Upper lobe of right lung (tissue), 1 donor: ENCODE measurements around the gene VPS29. TPM values are rescaled to one million over a fixed set of nuclear protein-coding genes. Genes with fewer than 3 reads are reported as not detected.
A peak's percentile ranks its signal among the peaks of the same experiment; 100 is the strongest.
"Not testable (repeated sequence)": the region's sequence is repeated elsewhere in the genome, so short reads cannot be mapped to it uniquely, and the experiment has no call there.

Experiments used
- ATAC-seq: fragments of 200-7000 bp; cut with Tn5 transposase; one replicate; pipeline ENCODE4 v1.9.1; 2020; ENCODE audit warnings: mild to moderate bottlenecking, moderate library complexity
- DNase-seq: peaks from one replicate; pipeline ENCODE4 v3.0.0-alpha.2; 2020
- H3K27ac ChIP-seq: fragments of 200-600 bp; one replicate; pipeline ENCODE4 v1.8.0; 2022
- H3K27me3 ChIP-seq: fragments of 200-600 bp; one replicate; pipeline ENCODE4 v1.8.0; 2022; ENCODE audit warnings: mild to moderate bottlenecking
- H3K36me3 ChIP-seq: fragments of 200-600 bp; one replicate; pipeline ENCODE4 v1.8.0; 2022
- H3K4me1 ChIP-seq: fragments of 200-600 bp; one replicate; pipeline ENCODE4 v1.8.0; 2022
- H3K4me3 ChIP-seq: fragments of 200-600 bp; one replicate; pipeline ENCODE4 v1.8.0; 2022; ENCODE audit warnings: mild to moderate bottlenecking
- H3K9me3 ChIP-seq: fragments of 200-600 bp; one replicate; pipeline ENCODE4 v1.8.0; 2022
- intact Hi-C: fragments of 100-400 bp; cut with DNase I; formaldehyde crosslinking; loops from one replicate; pipeline ENCODE4 v1.11.0; 2022
- total RNA-seq: library from RNA; stranded (reverse); fragmentation: NEBNext Ultra II Directional; extraction: Animal tissue kit (Norgen Biotek cat#: 25700); gene quantifications from one replicate; pipeline ENCODE4 v1.2.1, GENCODE V29; 2021
- TF ChIP-seq, protein P1 (sequence below): fragments of 200-600 bp; IDR thresholded peaks from one replicate; pipeline ENCODE4 v1.8.0; 2022; ENCODE audit warnings: antibody characterized with exemption
- donor health status: DM: no; HTN: yes; CAD: no; lungs with severe emphysema.

The VPS29 gene
- total RNA-seq, 1 donor from 2014 or later = 99.0 TPM

DNA sequence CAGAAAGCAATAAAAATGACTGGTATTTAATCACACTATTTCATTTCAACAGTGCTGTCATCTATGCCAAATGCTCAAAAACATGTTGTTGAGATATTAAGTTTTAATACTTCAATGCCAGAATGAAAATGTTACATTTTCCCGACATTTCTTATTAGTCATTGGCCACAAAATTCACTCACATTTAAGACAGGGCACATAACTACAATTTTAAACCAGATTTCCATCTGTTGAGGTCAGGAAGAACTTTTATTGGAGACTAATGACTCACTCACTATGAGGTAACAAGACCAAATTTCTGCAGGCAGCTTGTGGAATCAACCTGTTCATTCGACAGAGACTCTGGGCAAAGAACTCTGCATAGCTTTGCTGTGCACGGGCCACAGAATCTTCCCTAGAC lies 44.4 kb upstream of the VPS29 start:
- no peak overlapping the region for H3K27ac ChIP-seq

DNA sequence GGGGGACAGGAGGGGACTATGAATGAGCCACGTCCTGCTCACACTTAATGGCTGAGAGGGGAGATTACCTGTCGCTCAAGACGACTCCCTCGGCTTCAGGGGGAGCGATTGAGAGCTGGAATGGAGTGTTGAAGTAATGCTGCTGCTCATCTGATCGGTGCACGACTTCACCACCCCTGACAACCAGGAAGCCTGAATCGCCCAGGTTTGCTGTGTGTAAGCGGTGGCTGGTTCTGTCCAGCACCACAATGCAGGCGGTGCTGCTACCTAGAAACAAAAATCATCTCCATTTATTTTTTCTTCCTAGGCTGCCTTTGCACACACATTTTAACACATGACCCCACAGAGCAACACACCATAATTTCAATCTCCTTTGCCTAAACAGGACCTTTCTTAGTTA lies 43.9 kb upstream of the VPS29 start:
- H3K27ac ChIP-seq = no peak overlapping the region
- intact Hi-C loops = no loop called here

More for the DNA sequence above, 44.4 kb upstream of the VPS29 start:
- TF ChIP-seq, protein P1, sequence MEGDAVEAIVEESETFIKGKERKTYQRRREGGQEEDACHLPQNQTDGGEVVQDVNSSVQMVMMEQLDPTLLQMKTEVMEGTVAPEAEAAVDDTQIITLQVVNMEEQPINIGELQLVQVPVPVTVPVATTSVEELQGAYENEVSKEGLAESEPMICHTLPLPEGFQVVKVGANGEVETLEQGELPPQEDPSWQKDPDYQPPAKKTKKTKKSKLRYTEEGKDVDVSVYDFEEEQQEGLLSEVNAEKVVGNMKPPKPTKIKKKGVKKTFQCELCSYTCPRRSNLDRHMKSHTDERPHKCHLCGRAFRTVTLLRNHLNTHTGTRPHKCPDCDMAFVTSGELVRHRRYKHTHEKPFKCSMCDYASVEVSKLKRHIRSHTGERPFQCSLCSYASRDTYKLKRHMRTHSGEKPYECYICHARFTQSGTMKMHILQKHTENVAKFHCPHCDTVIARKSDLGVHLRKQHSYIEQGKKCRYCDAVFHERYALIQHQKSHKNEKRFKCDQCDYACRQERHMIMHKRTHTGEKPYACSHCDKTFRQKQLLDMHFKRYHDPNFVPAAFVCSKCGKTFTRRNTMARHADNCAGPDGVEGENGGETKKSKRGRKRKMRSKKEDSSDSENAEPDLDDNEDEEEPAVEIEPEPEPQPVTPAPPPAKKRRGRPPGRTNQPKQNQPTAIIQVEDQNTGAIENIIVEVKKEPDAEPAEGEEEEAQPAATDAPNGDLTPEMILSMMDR = no peak
- Histone ChIP-seq H3K36me3 (peaks cover 13% of the 10 kb centered on the region), H3K9me3 (no peaks in the 10 kb centered on the region), H3K4me3 (no peak overlapping the region), H3K4me1 (peaks cover 43% of the 10 kb centered on the region), H3K27me3 (no peaks in the 10 kb centered on the region)
- DNase-seq (no peak), ATAC-seq (no peak)
- intact Hi-C loops = no loop called here

DNA sequence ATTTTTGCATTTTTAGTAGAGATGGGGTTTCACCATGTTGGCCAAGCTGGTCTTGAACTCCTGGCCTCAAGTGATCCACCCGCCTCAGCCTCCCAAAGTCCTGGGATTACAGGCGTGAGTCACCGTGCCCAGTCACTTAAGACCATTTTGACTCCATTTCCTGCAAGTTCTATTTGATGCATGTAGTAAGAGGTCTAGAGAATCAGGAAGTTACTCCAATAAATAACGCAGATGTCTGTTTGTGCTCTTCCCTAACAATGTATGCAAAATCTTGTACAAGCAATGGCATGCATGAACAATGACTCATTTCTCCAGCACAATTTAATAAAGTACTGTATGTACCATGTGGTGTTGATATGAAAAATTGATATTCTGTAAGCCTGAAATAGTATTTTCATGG lies 43.3 kb upstream of the VPS29 start:
- ATAC-seq = peak; percentile 21
- H3K4me1 ChIP-seq = peaks cover 43% of the 10 kb centered on the region

More for the DNA sequence above, 43.9 kb upstream of the VPS29 start:
- no peak for ATAC-seq
- Histone ChIP-seq H3K36me3 (peaks cover 8% of the 10 kb centered on the region), H3K27me3 (no peaks in the 10 kb centered on the region), H3K4me1 (peaks cover 43% of the 10 kb centered on the region), H3K9me3 (no peaks in the 10 kb centered on the region), H3K4me3 (no peak overlapping the region)
- DNase-seq = no peak
- TF ChIP-seq, protein P1 = no peak

DNA sequence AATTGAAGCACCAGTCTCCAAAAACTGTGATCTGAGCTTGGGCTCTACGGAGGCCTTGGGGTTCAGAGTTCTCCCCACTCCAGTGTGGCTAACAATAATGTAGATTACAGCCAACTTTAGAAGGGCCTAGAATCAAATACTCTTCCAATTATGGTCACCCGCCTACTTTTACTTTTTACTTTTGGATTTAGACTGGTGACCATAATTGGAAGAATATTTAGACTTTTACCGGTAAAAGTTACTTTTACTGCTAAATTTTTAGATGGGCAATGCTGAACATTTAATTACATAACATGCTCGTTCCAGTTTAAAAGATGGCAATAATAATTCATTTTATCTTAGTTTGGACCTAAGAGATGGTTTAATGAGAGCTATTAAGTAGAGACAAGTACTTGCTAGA lies 42.1 kb upstream of the VPS29 start:
- intact Hi-C loops = no loop called here
- H3K4me1 ChIP-seq = peaks cover 43% of the 10 kb centered on the region
- no peak for ATAC-seq

More for the DNA sequence above, 43.3 kb upstream of the VPS29 start:
- DNase-seq, H3K27ac ChIP-seq, H3K27me3 ChIP-seq, H3K4me3 ChIP-seq, H3K36me3 ChIP-seq, H3K9me3 ChIP-seq, intact Hi-C loops: not testable (repeated sequence)

DNA sequence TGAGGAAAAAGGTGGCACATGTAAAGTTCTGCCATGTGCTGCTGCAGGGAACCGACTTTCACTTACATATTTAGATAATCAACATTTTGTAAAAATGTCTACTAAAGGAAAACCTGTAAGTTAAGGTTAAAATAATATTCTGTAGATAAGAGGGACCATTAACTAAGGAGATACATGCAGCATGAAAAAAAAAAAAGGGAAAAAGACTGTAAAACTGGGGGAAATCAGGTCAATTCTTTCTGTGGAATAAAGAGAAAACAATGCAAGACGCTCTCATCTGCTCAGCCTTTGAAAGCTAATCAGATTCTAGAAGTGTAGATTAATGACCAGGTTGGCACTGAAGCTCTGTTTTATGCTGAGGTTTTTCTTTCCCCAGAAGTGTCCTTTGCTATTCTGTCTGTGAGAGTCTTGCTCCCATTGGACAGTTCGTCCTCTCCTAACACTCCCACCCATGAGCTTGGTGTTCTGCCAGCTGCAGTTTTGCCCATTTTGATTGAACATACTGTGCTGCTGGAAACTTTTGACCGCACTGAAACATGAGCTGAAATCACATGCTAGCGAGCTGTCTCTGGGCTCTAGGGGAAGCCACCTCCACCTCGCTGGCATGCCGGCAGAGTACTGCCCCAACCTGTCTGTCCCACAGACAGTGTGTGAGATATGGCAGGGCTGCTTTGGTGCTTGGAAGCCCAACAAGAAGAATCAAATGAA lies 41.5 kb upstream of the VPS29 start:
- Histone ChIP-seq H3K36me3 (peaks cover 15% of the 10 kb centered on the region), H3K4me3 (no peak overlapping the region), H3K4me1 (peaks cover 43% of the 10 kb centered on the region), H3K27me3 (no peaks in the 10 kb centered on the region), H3K9me3 (no peaks in the 10 kb centered on the region), H3K27ac (peak overlapping the region; percentile 73)
- DNase-seq (peak; percentile 83), ATAC-seq (peak; percentile 94)
- TF ChIP-seq, protein P1 = no peak
- intact Hi-C loops = no loop called here

More for the DNA sequence above, 42.1 kb upstream of the VPS29 start:
- Histone ChIP-seq H3K4me3 (no peak overlapping the region), H3K9me3 (no peaks in the 10 kb centered on the region), H3K27ac (peak overlapping the region; percentile 55), H3K27me3 (no peaks in the 10 kb centered on the region), H3K36me3 (peaks cover 10% of the 10 kb centered on the region)
- TF ChIP-seq, protein P1 = no peak
- no peak for DNase-seq

DNA sequence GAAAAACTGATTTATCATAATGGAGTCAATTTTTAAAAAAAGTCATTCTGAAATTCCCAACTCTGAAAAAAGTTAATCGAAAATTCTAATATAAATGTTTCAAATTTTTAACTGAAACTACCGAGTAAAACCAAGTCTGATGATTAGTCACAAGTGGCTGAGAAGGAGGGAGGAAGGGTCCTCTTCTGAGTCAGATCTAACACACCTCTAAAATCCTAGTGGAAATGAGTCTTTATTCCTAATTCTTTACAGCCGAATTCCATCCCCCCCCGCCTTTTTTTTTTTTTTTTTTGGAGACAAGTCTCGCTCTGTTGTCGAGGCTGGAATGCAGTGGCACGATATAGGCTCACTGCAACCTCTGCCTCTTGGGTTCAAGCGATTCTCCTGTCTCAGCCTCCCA lies 38.1 kb upstream of the VPS29 start:
- Histone ChIP-seq H3K4me1 (peaks cover 30% of the 10 kb centered on the region), H3K9me3 (no peaks in the 10 kb centered on the region), H3K36me3 (peaks cover 49% of the 10 kb centered on the region), H3K4me3 (no peak overlapping the region), H3K27me3 (no peaks in the 10 kb centered on the region), H3K27ac (no peak overlapping the region)
- intact Hi-C loops = no loop called here
- DNase-seq = no peak
- TF ChIP-seq, protein P1 = no peak
- ATAC-seq = no peak
